Activated CD4-positive, alpha-beta T cell treated with anti-CD3 and anti-CD28 coated beads, Interleukin-2, amount 10 ng/mL, durations not matched to agents 24 days and 14 days (primary cell): ENCODE data around the gene PITPNC1. TPM values are rescaled to one million over a fixed set of nuclear protein-coding genes. Genes with fewer than 3 reads are reported as not detected.
"Not testable (repeated sequence)": the region's sequence is repeated elsewhere in the genome, so short reads cannot be mapped to it uniquely, and the experiment has no call there.

Experiments used
- DNase-seq: peaks from one replicate; pipeline ENCODE4 v3.0.0; 2022
- H3K27ac Mint-ChIP-seq: one replicate; pipeline ENCODE4 v1.8.0; 2022; ENCODE audit warnings: mild to moderate bottlenecking, mixed read lengths
- H3K27me3 Mint-ChIP-seq: one replicate; pipeline ENCODE4 v1.8.0; 2022; ENCODE audit warnings: mixed read lengths
- H3K36me3 Mint-ChIP-seq: one replicate; pipeline ENCODE4 v1.8.0; 2022; ENCODE audit warnings: low read depth, mild to moderate bottlenecking, mixed read lengths
- H3K4me1 Mint-ChIP-seq: one replicate; pipeline ENCODE4 v1.8.0; 2021; ENCODE audit warnings: mixed read lengths
- H3K4me3 Mint-ChIP-seq: one replicate; pipeline ENCODE4 v1.8.0; 2022; ENCODE audit warnings: mild to moderate bottlenecking, moderate library complexity, mixed read lengths
- H3K9me3 Mint-ChIP-seq: one replicate; pipeline ENCODE4 v1.8.0; 2021; ENCODE audit warnings: mixed read lengths
- intact Hi-C: fragments of 100-400 bp; cut with micrococcal nuclease; formaldehyde crosslinking; loops from one replicate; pipeline ENCODE4 v1.15.1; 2023
- total RNA-seq: library from RNA; stranded (reverse); gene quantifications from 2 replicates; pipeline ENCODE4 v1.2.3, GENCODE V29; 2022

PITPNC1 gene
- total RNA-seq, 1 donor from 2014 or later, result 22.3 TPM

DNA sequence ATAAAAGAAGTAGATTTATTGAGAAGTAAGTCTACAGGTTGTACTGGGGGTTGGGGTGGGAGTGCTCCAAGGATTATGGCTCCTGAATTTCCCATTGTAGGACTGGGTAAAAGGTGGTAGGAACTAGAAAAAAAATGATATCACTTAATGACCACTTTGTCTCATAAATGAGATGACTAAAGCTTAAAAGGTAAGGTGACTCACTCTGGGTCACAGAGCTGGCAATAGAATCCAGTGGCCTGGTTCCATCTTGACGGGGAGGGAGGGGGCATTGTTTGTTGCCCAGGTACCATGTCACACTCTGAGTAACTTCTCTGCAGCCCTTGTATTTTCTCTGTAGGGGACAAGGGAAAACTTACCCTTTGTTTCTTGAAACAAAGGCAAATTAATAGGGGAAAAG is 126.1 kb downstream of the PITPNC1 start:
- DNase-seq, result no peak
- H3K4me3 Mint-ChIP-seq, result no peak overlapping the region
- H3K27me3 Mint-ChIP-seq, result no peaks in the 10 kb centered on the region
- H3K27ac Mint-ChIP-seq, result no peak overlapping the region
- peaks cover 9% of the 10 kb centered on the region for H3K9me3 Mint-ChIP-seq
- H3K4me1 Mint-ChIP-seq, result peaks cover 20% of the 10 kb centered on the region
- intact Hi-C loops, result loop anchor here (10.0 kb wide), 1 partner anchor 102 kb away; no protein-coding TSS in a partner anchor
- H3K36me3 Mint-ChIP-seq, result peaks cover 8% of the 10 kb centered on the region

DNA sequence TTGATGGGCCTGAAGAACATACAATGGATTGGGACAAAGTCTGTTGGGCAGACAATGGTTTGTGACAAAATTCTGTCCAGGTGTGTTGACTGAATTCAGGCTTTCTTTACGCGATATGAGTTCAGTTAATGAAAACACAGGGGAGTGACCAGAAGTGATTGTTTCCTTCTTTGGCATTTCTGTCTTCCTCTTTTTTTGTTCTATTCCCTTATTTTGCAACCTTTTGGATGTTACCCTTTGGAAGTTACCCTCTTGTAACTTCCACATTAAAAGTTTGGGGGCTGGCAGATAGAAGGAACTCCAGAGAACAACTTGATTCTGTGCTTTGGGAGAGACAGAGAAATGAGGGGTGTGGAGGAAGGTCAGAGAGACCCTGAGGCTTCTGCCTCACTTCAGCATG is 126.7 kb downstream of the PITPNC1 start:
- Mint-ChIP-seq H3K9me3 (peaks cover 13% of the 10 kb centered on the region), H3K4me1 (peaks cover 22% of the 10 kb centered on the region), H3K4me3 (no peak overlapping the region), H3K27me3 (no peaks in the 10 kb centered on the region), H3K36me3 (peaks cover 8% of the 10 kb centered on the region), H3K27ac (no peak overlapping the region)
- DNase-seq, result no peak
- intact Hi-C loops, result loop anchor here (10.0 kb wide), 1 partner anchor 101 kb away; no protein-coding TSS in a partner anchor

DNA sequence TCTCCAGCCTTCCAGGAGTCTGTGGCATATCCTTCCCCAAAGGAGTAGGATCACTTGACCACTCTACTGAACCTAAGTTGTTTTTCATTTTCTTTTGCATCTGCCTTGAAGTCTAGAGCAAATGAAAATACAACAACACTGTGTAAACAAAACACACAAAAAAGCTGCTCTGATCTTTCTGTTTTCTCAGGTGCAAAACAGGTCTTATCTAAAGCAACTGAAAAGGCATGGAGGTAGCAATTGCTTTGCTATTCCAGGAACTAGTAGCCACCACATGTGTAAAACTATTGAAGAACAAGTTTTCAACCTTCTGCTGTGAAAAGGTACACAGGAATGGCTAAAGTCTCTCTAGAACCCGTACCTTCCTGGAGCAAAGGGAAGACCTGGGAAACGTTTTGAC is 127.1 kb downstream of the PITPNC1 start:
- no peaks in the 10 kb centered on the region for H3K27me3 Mint-ChIP-seq
- no peak overlapping the region for H3K27ac Mint-ChIP-seq
- no peak for DNase-seq
- H3K4me3 Mint-ChIP-seq, result no peak overlapping the region
- H3K36me3 Mint-ChIP-seq, result peaks cover 8% of the 10 kb centered on the region
- intact Hi-C loops, result loop anchor here (10.0 kb wide), 1 partner anchor 101 kb away; no protein-coding TSS in a partner anchor
- peaks cover 13% of the 10 kb centered on the region for H3K9me3 Mint-ChIP-seq
- H3K4me1 Mint-ChIP-seq, result peaks cover 22% of the 10 kb centered on the region

DNA sequence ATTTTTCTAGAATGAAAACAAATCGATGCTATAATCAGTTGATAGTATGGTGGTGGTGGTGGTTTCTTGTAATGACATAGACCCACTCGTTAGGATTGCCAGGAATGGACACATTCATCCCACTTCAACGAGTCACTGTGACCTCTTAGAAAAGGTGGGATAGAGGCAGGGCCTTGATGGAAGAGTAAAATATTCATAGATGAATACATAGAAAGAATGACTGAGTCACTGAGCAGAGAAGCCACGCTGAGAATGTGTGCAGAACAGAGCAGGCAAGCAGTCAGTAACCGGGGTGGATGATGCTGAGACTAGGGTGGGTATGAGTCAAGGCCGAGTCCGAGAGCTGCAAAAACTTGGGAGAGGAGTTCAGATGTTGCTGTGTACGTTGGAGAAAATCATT is 129.9 kb downstream of the PITPNC1 start:
- H3K27ac Mint-ChIP-seq, result no peak overlapping the region
- intact Hi-C loops, result loop anchor here (10.0 kb wide), 1 partner anchor 98 kb away; no protein-coding TSS in a partner anchor

DNA sequence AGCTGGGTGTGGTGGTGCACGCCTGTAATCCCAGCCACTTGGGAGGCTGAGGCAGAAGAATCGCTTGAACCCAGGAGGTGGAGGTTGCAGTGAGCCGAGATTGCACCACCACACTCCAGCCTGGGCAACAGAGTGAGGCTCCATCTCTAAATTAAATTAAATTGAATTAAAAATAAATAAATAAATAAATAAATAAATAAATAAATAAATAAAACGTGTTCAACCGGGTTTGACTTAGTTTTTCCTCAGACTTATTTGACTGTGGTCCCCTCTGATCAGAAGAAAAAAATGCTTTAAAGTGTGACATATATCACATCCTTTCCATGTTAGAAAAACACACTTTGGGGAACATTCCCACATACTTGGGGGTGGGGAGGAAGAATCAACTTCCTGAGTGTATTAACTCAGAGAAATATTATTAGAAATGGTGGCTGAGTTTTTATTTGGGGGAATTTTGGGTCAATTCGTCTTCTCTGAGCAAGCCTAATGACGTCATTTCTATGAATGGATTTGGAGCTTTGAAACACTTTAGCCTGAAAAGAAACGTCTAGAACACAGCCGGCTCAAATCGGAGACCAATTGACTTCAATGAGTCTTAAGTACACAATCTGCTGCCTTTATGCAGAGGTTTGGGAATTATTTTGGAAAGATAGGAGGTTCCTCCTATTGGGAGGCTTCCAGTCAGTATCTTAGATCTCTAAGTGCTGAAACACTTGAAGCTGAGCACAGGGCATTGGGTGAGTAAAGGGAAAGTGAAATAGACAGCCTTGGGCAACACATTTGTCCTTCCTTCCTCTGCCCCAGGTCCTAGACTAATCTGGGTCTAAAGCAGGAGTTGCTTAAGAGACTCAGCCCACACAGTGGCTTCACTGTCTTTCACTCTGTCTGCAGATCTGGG is 132.6 kb downstream of the PITPNC1 start:
- peaks cover 8% of the 10 kb centered on the region for H3K36me3 Mint-ChIP-seq
- no peak for DNase-seq
- peaks cover 13% of the 10 kb centered on the region for H3K9me3 Mint-ChIP-seq
- H3K27me3 Mint-ChIP-seq, result no peaks in the 10 kb centered on the region
- no peak overlapping the region for H3K4me3 Mint-ChIP-seq
- peaks cover 11% of the 10 kb centered on the region for H3K4me1 Mint-ChIP-seq
- H3K27ac Mint-ChIP-seq, result no peak overlapping the region
- intact Hi-C loops, result loop anchor here (10.0 kb wide), 1 partner anchor 95 kb away; no protein-coding TSS in a partner anchor

More for the DNA sequence above, 129.9 kb downstream of the PITPNC1 start:
- DNase-seq, result no peak
- Mint-ChIP-seq H3K4me3 (no peak overlapping the region), H3K9me3 (peaks cover 13% of the 10 kb centered on the region), H3K27me3 (no peaks in the 10 kb centered on the region), H3K4me1 (peaks cover 25% of the 10 kb centered on the region), H3K36me3 (peaks cover 8% of the 10 kb centered on the region)

DNA sequence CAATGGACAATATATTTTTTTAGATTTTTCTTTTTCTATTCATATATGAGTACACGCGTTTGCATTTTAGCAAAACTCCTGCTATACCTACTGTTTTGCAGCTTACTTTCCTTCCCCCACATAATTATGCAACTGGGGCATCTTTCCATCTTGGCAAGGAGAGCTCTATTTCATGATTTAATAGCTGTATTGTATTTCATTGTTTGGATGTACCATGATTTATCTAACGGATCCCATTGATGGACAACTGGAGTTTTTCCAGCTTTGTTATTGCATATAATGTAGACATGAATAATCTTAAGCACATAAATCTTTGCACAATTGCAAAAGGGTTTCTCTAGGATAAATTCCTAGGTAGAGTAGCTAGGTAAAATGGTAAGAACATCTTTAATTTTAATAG is 133.9 kb downstream of the PITPNC1 start:
- no peak for DNase-seq
- H3K27ac Mint-ChIP-seq, result no peak overlapping the region
- intact Hi-C loops, result no loop called here
- peaks cover 12% of the 10 kb centered on the region for H3K4me1 Mint-ChIP-seq
- H3K9me3 Mint-ChIP-seq, result peaks cover 13% of the 10 kb centered on the region
- H3K4me3 Mint-ChIP-seq, result no peak overlapping the region
- H3K27me3 Mint-ChIP-seq, result no peaks in the 10 kb centered on the region
- H3K36me3 Mint-ChIP-seq, result peaks cover 5% of the 10 kb centered on the region

DNA sequence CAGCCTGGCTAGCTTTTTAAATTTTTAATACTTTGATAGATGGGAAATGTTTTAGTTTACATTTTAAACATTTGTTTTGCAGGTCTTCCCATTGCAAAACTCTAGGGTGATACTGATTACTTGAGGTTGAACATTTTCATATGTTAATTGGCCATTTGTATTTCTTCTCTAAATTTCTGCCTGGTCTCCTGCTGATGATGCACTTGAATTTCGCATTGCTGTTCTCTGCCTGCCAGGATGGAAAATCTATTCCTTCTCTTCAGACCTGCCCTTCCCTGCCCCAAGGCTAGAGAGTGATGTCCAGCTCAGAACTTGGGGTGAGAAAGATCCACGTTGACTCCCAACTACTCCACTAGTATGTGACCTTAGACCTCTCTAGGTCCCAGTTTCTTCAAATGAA is 134.7 kb downstream of the PITPNC1 start:
- Mint-ChIP-seq H3K4me3 (no peak overlapping the region), H3K4me1 (peaks cover 12% of the 10 kb centered on the region), H3K36me3 (peaks cover 5% of the 10 kb centered on the region), H3K9me3 (peaks cover 12% of the 10 kb centered on the region), H3K27me3 (no peaks in the 10 kb centered on the region), H3K27ac (no peak overlapping the region)
- intact Hi-C loops, result no loop called here
- no peak for DNase-seq

DNA sequence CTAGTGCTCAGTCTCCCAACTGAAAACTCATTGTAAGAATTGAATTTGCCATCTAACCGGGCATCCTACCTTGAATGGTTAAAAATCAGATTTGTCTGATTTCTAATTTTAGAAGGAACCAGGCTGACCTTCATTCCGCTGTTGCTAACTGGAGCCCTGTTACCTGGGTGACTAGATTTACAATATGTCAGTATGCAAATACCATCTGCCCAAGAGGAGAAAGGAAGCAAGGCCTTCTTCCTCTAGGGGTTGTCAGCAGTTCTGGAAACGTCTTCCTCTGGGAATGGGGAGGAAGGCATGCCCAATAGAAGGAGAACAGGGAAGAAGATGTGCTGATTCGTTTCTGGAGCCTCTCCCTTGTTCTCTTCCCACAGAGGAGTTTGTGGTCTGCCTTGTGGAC is 137.9 kb downstream of the PITPNC1 start:
- peaks cover 12% of the 10 kb centered on the region for H3K4me1 Mint-ChIP-seq

DNA sequence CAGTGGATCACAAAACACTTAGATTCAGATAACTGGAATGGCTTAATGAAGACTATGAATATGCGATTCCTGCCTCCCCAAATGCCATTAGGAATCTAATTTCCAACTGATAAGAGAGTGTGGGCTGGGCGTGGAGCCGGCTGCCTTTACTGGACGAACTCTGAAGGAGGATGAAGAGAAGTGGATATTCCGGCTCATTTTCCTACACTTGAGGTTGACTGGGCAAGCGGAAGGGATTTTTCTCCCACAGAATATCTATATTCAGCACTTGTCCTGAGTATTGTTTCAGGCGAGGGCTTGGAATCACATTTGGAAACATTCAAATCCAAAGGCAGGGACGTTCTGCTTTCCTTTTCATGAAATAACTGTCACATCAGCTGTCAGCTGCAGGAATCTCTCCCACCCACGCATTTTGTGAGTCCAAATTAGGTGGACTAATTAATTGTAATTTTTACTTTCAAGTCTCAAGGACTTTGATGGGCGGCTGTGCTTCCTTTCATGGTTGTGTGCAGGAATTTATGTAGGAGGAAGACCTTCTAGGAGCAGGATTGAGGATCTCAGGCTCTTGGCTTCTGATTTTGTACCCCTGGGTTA is 138.5 kb downstream of the PITPNC1 start:
- Mint-ChIP-seq H3K36me3 (peaks cover 3% of the 10 kb centered on the region), H3K4me3 (no peak overlapping the region), H3K4me1 (peaks cover 15% of the 10 kb centered on the region), H3K27ac (no peak overlapping the region), H3K9me3 (no peaks in the 10 kb centered on the region), H3K27me3 (no peaks in the 10 kb centered on the region)
- intact Hi-C loops, result no loop called here
- DNase-seq, result no peak

More for the DNA sequence above, 137.9 kb downstream of the PITPNC1 start:
- Mint-ChIP-seq H3K27me3 (no peaks in the 10 kb centered on the region), H3K4me3 (no peak overlapping the region), H3K36me3 (peaks cover 3% of the 10 kb centered on the region), H3K27ac (no peak overlapping the region), H3K9me3 (no peaks in the 10 kb centered on the region)
- intact Hi-C loops, result no loop called here
- no peak for DNase-seq

DNA sequence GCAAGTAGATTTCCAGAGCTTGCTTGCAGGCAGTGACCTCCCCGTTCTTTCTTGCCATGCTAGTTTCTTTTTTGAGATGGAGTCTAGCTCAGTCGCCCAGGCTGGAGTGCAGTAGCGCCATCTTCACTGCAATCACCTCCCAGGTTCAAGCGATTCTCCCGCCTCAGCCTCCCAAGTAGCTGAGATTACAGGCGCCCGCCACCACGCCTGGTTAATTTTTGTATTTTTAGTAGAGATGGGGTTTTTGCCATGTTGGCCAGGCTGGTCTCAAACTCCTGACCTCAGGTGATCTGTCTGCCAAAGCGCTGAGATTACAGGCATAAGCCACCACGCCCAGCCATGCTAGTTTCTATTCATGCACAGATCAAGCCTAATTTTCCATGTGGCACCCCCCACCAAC is 139.5 kb downstream of the PITPNC1 start:
- H3K27me3 Mint-ChIP-seq, H3K36me3 Mint-ChIP-seq, H3K9me3 Mint-ChIP-seq, DNase-seq, H3K4me3 Mint-ChIP-seq, H3K27ac Mint-ChIP-seq, intact Hi-C loops: not testable (repeated sequence)
- H3K4me1 Mint-ChIP-seq, result peaks cover 20% of the 10 kb centered on the region

DNA sequence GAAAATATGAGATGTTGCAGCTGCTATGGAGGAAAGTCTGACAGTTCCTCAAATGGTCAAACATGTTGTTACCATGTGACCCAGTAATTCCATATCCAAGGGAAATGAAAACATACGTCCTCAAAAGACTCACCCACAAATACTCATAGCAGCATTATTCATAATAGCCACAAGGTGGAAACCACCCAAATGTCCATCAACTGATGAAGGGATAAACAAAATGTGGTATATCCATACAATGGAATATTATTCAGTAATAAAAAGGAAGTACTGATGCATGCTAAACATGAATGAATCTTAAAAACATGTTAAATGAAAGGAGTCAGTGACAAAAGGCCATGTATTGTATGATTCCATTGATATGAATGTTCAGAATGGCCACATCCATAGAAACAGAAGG is 140.2 kb downstream of the PITPNC1 start:
- DNase-seq, result no peak
- intact Hi-C loops, result no loop called here
- peaks cover 4% of the 10 kb centered on the region for H3K36me3 Mint-ChIP-seq
- H3K4me3 Mint-ChIP-seq, result no peak overlapping the region
- H3K9me3 Mint-ChIP-seq, result no peaks in the 10 kb centered on the region
- H3K27ac Mint-ChIP-seq, result no peak overlapping the region
- H3K27me3 Mint-ChIP-seq, result no peaks in the 10 kb centered on the region
- peaks cover 20% of the 10 kb centered on the region for H3K4me1 Mint-ChIP-seq

DNA sequence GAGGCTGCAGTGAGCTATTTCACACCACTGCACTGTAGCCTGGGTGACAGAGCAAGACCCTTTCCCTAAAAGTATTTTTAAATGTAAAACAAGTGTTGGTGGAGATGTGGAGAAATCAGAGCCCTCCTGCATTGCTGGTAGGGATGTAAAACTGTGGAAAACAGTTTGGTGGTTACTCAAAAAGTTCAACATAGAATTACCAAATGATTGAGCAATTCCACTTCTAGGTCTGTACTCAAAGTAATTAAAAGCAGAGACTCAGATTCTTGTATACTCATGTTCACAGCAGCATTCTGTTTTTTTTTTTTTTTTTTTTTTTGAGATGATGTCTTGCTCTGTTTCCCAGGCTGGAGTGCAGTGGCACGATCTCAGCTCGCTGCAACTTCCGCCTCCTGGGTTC is 141.8 kb downstream of the PITPNC1 start:
- no peaks in the 10 kb centered on the region for H3K9me3 Mint-ChIP-seq
- H3K27me3 Mint-ChIP-seq, result no peaks in the 10 kb centered on the region
- no peak for DNase-seq
- H3K36me3 Mint-ChIP-seq, result peaks cover 4% of the 10 kb centered on the region
- H3K4me3 Mint-ChIP-seq, result no peak overlapping the region
- intact Hi-C loops, result no loop called here
- peaks cover 20% of the 10 kb centered on the region for H3K4me1 Mint-ChIP-seq
- H3K27ac Mint-ChIP-seq, result no peak overlapping the region

DNA sequence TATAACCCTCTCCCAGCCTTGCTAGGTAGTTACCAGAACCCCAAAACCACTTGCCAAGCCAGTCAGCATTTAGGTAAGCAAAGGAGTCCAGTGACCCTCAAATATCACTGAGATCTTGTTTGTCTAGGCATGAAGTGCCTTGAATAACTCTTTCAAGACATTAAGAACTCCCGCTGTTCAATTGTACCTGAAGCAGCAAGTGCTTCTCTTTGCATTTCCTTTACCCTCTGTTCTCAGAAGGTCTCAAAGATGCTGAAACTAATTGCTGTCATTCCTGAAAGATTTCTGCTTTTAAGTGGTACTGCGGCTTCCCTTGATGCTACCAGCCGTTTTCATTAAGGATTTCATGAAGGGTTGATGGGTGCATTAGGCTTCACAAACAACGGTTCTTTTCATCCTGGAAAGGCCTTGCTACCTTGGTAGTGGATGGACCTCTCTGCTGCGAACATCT is 142.7 kb downstream of the PITPNC1 start:
- Mint-ChIP-seq H3K4me3 (no peak overlapping the region), H3K36me3 (peaks cover 4% of the 10 kb centered on the region), H3K4me1 (peaks cover 20% of the 10 kb centered on the region), H3K9me3 (no peaks in the 10 kb centered on the region), H3K27ac (no peak overlapping the region), H3K27me3 (no peaks in the 10 kb centered on the region)
- intact Hi-C loops, result no loop called here
- DNase-seq, result no peak

DNA sequence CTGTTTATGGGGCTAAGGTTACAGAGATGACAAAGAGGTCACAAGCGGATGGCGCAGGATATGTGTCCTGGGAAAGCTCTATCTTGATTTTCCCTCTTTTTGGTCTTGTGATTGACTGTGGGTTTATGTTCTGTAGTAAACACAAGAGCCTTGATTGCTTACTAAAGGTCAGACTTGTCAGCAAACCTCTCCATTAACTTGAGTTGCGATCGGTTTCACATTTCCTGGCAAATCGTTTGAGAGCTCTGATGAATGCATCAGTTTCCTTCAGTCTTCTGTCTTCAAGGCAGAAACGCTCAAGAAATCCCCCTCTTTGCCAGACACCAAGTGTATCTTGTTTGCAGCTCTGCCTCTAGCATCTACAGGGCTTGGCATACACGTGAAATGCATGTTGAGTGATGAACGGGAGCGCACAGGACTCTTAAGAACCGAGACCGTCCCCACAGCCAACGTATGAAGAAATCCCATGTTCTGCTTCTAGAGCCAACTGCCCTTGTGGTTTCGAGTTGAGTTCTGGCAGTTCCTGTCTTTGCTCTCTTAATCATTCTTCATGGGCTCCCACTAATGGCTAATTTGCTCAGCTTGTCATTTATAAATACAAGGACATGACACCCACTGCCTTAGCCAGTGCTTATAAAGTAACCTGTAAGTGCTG is 143.3 kb downstream of the PITPNC1 start:
- H3K27ac Mint-ChIP-seq, result no peak overlapping the region
- H3K9me3 Mint-ChIP-seq, result no peaks in the 10 kb centered on the region
- intact Hi-C loops, result no loop called here
- peaks cover 20% of the 10 kb centered on the region for H3K4me1 Mint-ChIP-seq
- peaks cover 4% of the 10 kb centered on the region for H3K36me3 Mint-ChIP-seq
- H3K27me3 Mint-ChIP-seq, result no peaks in the 10 kb centered on the region
- H3K4me3 Mint-ChIP-seq, result peak overlapping the region; percentile 13
- no peak for DNase-seq
